Psoas muscle (tissue), 8 donors: ENCODE measurements around the gene GRM2. TPM values are rescaled to one million over a fixed set of nuclear protein-coding genes. Genes with fewer than 3 reads are reported as not detected.
A peak's percentile ranks its signal among the peaks of the same experiment; 100 is the strongest.

Experiments
- ATAC-seq, 4 donors: fragments of 200-7000 bp; cut with Tn5 transposase; one replicate each; pipeline ENCODE4 v1.9.1; 2020; ENCODE audit warnings: moderate library complexity in 3 of 4, mild to moderate bottlenecking in 2 of 4
- DNase-seq, 2 donors: peaks; one replicate each; pipeline ENCODE4 v3.0.0-alpha.2; 2020
- H3K27ac ChIP-seq: fragments of 200-600 bp; one replicate; pipeline ENCODE4 v1.8.0; 2022
- H3K27me3 ChIP-seq, 3 donors: fragments of 200-600 bp in 1 of 3; one replicate each; pipeline versions ENCODE4 v1.6.1 to v1.8.0; 2013 to 2022; ENCODE audit warnings: low read length in 2 of 3, mild to moderate bottlenecking in 2 of 3, moderate library complexity in 1 of 3; ENCODE audit not compliant: insufficient read depth in 3 of 3
- H3K36me3 ChIP-seq, 2 donors: fragments of 200-600 bp in 1 of 2; one replicate each; pipeline versions ENCODE4 v1.6.1 to v1.8.0; 2013 to 2022; ENCODE audit warnings: low read depth in 1 of 2, mild to moderate bottlenecking in 1 of 2, moderate library complexity in 1 of 2; ENCODE audit not compliant: insufficient read depth in 1 of 2
- H3K4me1 ChIP-seq: fragments of 200-600 bp; one replicate; pipeline ENCODE4 v1.8.0; 2022
- H3K4me3 ChIP-seq: fragments of 200-600 bp; one replicate; pipeline ENCODE4 v1.8.0; 2022; ENCODE audit warnings: mild to moderate bottlenecking
- H3K9me3 ChIP-seq: fragments of 200-600 bp; one replicate; pipeline ENCODE4 v1.8.0; 2022
- CTCF ChIP-seq: fragments of 200-600 bp; IDR thresholded peaks from one replicate; pipeline ENCODE4 v1.8.0; 2022; ENCODE audit warnings: antibody characterized with exemption
- WGBS, 3 donors: extraction: QIAGEN DNeasy Blood & Tissue Kit; methylation state at CpG; one replicate each; pipeline versions ENCODE4 v1.1.6 to v1.1.7; 2013; 5-methylcytosine and 5-hydroxymethylcytosine counted together
- intact Hi-C, 2 donors: fragments of 100-400 bp; cut with DNase I; formaldehyde crosslinking; loops; one replicate each; pipeline versions ENCODE4 v1.11.0 to v1.14.2; 2022
- polyA plus RNA-seq, 3 donors: library from polyadenylated mRNA; stranded (reverse); fragments of 200-250 nt; gene quantifications; one replicate each; pipeline ENCODE4 v1.2.3, GENCODE V29; 2013
- total RNA-seq, 4 donors: library from RNA; stranded (reverse); fragmentation: NEBNext Ultra II Directional in 2 of 4; extraction: Animal tissue kit (Norgen Biotek cat#: 25700) in 2 of 4; gene quantifications; one replicate each; pipeline versions ENCODE4 v1.2.1 to v1.2.4, GENCODE V29; 2021 to 2023
- donor health status: healthy with polysubstance abuse.
- donor health status: DM: no; HTN: no; CAD: no; lungs with moderate emphysema.
- donor health status: Bipolar disorder and iron deficiency.
- donor health status: healthy.
- donor health status: DM: yes; HTN: yes; CAD: no.
- donor health status: DM: no; HTN: no; CAD: no.
- donor health status: DM: no; HTN: no; CAD: no.
- donor health status: DM: yes; HTN: yes; CAD: no.

GRM2 gene
- total and polyA plus RNA-seq, 7 donors: 0.09 to 0.58 (median 0.15) TPM

GRCh38 chr3:51671734-51672475 lies 35.0 kb upstream of the GRM2 start:
- intact Hi-C loops: loop anchor here (5.0 to 10.0 kb wide), 2 partner anchors 277 to 285 kb away; partner anchors contain the start of genes MANF (in 1 of the 2) and RBM15B (in 1 of the 2)
- DNase-seq: peak; percentile 69 to 81
- peak overlapping the region; percentile 82 for H3K27ac ChIP-seq
- peaks cover 23% of the 10 kb centered on the region for H3K4me1 ChIP-seq
- no peaks in the 10 kb centered on the region for H3K27me3 ChIP-seq
- TF ChIP-seq CTCF: no peak
- 7 to 11% (median 9%) methylated on average over 40 of the region's 40 CpGs for WGBS, 3 donors
- H3K36me3 ChIP-seq: peaks cover 0 to 19% of the 10 kb centered on the region in 2 donors
- no peaks in the 10 kb centered on the region for H3K9me3 ChIP-seq
- ATAC-seq: peak; percentile 44 to 73 (median 52)
- H3K4me3 ChIP-seq: peak overlapping the region; percentile 89

GRCh38 chr3:51673181-51673801 lies 33.6 kb upstream of the GRM2 start:
- Histone ChIP-seq H3K36me3 (peaks cover 0 to 30% of the 10 kb centered on the region in 2 donors), H3K27me3 (no peaks in the 10 kb centered on the region), H3K4me3 (no peak overlapping the region), H3K4me1 (peaks cover 23% of the 10 kb centered on the region), H3K9me3 (no peaks in the 10 kb centered on the region), H3K27ac (peak overlapping the region; percentile 16)
- 74 to 84% (median 82%) methylated on average over 4 of the region's 4 CpGs for WGBS, 3 donors
- intact Hi-C loops: loop anchor here (5.0 to 10.0 kb wide), 2 partner anchors 278 to 286 kb away; partner anchors contain the start of genes MANF (in 1 of the 2) and RBM15B (in 1 of the 2)
- DNase-seq: no peak
- ATAC-seq: no peak
- TF ChIP-seq CTCF: no peak

- H3K4me3 ChIP-seq: no peak overlapping the region
- no peak for TF ChIP-seq CTCF
- H3K9me3 ChIP-seq: no peaks in the 10 kb centered on the region
- no peaks in the 10 kb centered on the region for H3K27me3 ChIP-seq
- DNase-seq: peak in 1 of 2 donors; percentile 27
- no peak for ATAC-seq
- no peak overlapping the region for H3K27ac ChIP-seq
- intact Hi-C loops: loop anchor here (5.0 to 10.0 kb wide), 2 partner anchors 279 to 287 kb away; partner anchors contain the start of genes MANF (in 1 of the 2) and RBM15B (in 1 of the 2)
- H3K4me1 ChIP-seq: peaks cover 23% of the 10 kb centered on the region
- peaks cover 0 to 38% of the 10 kb centered on the region in 2 donors for H3K36me3 ChIP-seq
- WGBS, 3 donors: 91 to 95% (median 94%) methylated on average over 14 of the region's 14 CpGs
Measured at GRCh38 chr3:51673802-51674654, 32.8 kb upstream of the GRM2 start.

GRCh38 chr3:51675201-51675611 lies 31.7 kb upstream of the GRM2 start:
- Histone ChIP-seq H3K27me3 (no peaks in the 10 kb centered on the region), H3K4me1 (peaks cover 19% of the 10 kb centered on the region), H3K9me3 (no peaks in the 10 kb centered on the region), H3K4me3 (no peak overlapping the region), H3K36me3 (peaks cover 0 to 49% of the 10 kb centered on the region in 2 donors), H3K27ac (no peak overlapping the region)
- intact Hi-C loops: loop anchor here in 1 of 2 donors (10.0 kb wide), 1 partner anchor 280 kb away; the partner anchor contains the start of gene RBM15B
- peak in 1 of 2 donors; percentile 12 for DNase-seq
- 49 to 92% (median 65%) methylated on average over 2 of the region's 2 CpGs for WGBS, 3 donors
- no peak for TF ChIP-seq CTCF
- ATAC-seq: peak in 2 of 4 donors; percentile 18 to 31
